HG02759 (cell line): ENCODE measurements around the gene DLK1.

ENCODE experiments used
- ATAC-seq: cut with Tn5 transposase; IDR thresholded peaks from one replicate; pipeline ENCODE4 v1.9.1; 2021; ENCODE audit warnings: mild to moderate bottlenecking, moderate library complexity; ENCODE audit not compliant: unreplicated experiment

Gene DLK1

DNA sequence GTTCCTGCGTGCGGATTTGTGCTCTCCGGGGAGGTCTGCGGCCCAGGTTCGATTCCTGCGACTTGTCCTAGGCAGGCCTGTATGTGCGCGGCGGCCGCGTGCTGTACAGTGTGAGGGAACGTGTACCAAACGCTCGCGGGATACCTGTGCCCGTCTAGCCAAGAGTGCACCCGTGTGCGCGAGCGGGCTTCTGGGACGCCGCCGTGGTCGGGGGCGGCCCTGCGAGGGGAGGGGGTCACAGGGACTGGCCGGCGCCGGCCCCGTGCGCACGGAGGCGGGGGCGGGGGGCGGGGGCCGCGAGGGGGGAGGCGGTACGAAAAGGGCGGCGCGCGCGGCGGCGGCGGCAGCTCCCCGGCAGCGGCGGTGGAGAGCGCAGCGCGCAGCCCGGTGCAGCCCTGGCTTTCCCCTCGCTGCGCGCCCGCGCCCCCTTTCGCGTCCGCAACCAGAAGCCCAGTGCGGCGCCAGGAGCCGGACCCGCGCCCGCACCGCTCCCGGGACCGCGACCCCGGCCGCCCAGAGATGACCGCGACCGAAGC lies at the start of gene DLK1:
DLK1 (plus strand) TSS at position 343 of the 536 bp plus-strand sequence; CDS start at position 520, 177 bp downstream.
- ATAC-seq = no peak

- ATAC-seq = no peak
These were observed 49.5 kb upstream of the DLK1 start for GRCh38 chr14:100677152-100677551.

GRCh38 chr14:100677554-100678468 lies 48.9 kb upstream of the DLK1 start:
- ATAC-seq = no peak

- ATAC-seq = no peak
These were observed 48.2 kb upstream of the DLK1 start for GRCh38 chr14:100678469-100678828.

DNA sequence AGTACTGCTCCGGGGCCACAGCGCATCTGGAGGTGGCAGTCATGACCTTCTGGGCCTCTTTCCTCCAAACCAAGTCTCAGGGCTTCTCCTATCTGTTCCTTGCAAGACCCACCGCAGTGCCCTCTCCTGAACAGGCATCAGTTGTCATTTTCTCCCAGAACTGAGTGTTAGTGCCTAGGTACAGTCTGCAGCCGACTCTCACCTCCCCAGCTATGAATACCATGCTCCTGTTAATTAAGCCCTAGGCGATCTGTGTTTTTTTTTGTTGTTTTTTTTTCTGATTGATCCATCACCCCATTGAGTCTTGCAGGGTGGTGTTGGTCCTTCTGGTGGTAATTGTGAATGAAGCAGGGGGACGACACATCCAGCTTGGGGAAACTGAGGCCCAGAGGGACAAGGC lies 47.5 kb upstream of the DLK1 start:
- ATAC-seq = no peak

- ATAC-seq = no peak
These were observed 46.8 kb upstream of the DLK1 start for GRCh38 chr14:100679707-100680438.

- ATAC-seq = no peak
These were observed 46.1 kb upstream of the DLK1 start for GRCh38 chr14:100680439-100681051.

DNA sequence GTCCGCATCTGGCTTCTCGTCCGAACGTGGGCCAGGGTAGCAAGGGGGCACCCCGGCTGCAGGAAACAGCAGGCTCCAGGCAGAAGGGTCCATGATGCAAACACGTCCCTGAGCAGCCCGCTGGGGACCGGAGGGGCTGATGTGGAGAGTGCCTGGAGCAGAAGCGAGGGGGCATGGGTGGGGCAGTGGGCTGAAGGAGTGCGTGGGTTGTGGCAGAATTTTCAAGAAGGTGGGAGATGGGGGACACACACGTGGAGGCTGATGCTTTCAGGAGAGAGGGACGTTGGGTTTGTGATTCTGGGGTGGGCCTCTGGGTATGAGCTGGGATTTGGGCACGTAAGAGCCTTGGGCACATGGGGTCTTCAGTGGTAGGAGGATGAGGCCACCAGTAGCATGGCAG lies 45.6 kb upstream of the DLK1 start:
- ATAC-seq = no peak

DNA sequence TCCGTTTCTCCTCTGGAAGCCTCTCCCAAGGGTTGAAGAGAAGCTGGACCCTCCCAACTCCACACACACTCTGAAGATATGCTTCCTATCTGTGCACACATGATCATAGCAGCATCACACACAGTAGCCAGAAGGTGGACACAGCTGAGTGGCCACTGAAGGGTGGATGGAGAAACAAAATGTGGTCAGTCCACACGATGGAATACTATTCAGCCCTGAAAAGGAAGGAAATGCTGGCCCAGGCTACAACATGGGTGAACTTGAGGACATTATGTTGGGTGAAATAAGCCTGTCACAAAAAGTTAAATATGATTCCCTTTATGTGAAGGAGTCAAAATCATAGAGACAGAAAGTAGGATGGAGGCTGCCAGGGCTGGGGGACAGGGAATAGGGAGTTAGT lies 43.9 kb upstream of the DLK1 start:
- no peak for ATAC-seq

- no peak for ATAC-seq
These were observed 43.1 kb upstream of the DLK1 start for GRCh38 chr14:100683578-100683977.

DNA sequence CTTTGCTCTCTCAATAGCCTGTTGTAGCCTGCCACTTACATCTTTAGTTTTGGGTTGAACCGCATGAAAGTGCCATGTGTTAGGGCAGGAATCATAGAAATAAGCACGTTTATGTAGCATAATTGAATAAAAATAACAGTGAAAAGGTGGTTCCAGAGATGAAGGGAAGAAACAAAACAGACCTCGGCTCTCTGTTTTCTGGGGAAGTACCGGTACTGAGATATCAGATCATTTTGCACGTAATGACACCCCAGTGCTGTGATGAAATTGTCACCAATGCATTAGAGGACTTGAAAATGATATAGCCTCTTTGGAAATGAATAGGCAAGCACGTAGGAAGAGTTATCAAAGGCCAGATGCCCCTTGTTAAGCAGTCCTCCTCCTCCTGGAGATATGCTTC lies 42.5 kb upstream of the DLK1 start:
- no peak for ATAC-seq

- ATAC-seq = no peak
These were observed 41.7 kb upstream of the DLK1 start for GRCh38 chr14:100684961-100685360.

DNA sequence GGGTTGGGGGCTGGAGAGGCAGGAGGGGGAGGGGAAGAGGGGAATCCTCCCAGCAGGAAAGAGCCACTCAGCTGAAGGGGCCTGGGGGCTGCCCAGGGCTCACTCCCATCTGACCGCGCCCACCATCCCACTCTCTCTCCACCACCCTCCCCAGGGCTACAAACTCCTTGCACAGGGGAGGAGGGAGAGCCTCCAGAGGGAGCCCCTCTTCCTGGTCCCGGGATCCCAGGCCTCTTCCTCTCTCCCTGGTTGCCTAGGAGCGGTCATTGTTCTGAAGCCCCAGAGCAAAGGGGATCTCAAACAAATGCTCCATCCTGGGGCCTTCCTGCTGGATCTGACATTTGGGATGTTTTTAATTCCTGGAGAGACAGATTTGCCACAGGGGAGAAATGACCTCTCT lies 39.8 kb upstream of the DLK1 start:
- no peak for ATAC-seq

DNA sequence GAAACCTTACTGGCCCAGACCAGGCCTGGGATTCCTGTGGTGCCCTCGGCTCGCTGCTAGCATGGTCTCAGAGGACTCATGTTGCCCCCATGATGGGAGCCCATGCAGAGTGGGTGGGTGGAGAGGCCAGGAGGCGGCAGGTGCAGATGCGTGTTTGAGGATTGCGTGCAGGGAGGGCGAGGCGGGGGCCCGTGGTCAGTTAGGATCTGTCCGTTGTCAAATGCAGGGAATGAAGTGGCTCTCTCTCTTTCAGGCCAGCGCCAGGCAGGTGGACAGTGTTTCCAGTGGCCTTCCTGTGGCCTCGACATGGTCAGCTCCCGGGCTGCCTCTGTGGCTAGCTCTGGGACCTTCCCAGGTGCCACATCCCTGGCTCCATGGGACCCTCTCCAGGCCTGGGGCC lies 39.3 kb upstream of the DLK1 start:
- ATAC-seq = no peak

- no peak for ATAC-seq
These were observed 38.6 kb upstream of the DLK1 start for GRCh38 chr14:100688051-100688450.

DNA sequence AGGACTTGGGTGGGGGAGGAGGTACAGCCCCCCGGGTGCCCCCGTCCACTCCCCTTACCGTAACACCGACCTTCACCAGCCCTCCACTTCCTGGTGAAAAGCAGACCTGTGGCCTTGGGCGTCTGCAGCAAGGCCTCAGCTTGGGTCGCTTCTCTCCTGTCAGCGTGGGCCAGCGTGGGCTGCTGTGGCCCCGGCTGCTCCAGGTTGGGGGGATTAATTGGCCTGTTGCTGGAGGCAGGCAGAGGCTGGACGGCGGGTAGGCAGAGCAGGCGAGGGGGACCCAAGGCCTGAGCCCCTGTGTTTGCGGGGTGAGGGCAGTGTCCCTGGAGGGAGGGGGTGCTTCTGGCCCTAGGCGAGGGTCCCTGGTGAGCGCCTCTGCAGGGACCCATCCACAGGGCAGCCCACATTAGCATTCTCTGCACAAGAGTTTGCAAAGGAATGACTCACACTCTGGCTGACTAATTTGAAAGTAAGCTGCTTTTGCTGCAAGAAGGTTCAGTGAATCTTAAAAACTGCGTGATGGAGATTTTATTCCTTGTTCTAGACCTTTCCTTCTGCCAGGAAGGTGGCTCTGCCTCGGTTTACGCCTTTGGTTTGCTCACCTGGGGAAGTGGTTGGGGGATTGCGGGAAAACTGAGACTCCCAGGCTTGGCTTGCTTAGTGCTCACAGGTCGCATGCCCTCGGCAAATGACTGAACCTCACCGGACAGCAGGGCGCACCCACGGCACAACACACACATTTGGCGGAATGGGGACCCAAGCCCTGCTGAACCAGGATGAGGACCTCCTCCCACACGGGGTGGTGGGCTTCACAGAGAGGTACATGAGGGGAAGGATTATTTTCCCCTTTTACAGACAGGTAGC lies 37.9 kb upstream of the DLK1 start:
- ATAC-seq = no peak

- ATAC-seq = no peak
These were observed 36.0 kb upstream of the DLK1 start for GRCh38 chr14:100690672-100691071.

DNA sequence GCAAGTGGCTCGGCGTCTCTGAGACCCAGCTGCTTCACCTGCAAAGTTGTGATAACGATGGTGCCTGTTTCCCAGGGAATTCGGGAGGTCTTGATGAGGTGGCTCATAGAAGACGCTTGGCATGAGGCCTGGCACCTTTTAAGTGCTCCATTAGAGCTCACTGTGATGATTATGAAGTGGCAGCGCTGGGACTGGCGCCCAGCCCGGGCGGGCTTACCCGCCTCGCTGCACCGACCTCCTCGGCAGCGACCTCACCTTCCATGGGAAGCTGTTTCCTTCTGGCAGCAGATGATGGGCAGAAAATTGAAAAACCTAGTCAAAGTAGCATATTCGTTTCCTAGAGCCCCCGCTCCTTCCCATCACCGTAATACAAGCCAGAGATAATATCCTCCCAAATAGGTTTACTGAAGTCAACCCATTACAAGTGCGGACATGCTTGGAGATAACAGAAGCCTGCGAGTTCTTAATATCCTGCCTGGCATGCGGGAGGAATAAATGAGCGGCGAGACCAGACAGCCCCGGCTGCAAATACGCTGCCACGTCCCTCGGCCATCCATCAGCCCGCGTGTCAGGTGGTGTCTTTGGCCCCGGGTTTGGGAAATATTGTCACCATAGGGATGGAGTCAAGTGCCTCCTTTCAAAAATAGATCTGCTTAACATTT lies 35.2 kb upstream of the DLK1 start:
- no peak for ATAC-seq

DNA sequence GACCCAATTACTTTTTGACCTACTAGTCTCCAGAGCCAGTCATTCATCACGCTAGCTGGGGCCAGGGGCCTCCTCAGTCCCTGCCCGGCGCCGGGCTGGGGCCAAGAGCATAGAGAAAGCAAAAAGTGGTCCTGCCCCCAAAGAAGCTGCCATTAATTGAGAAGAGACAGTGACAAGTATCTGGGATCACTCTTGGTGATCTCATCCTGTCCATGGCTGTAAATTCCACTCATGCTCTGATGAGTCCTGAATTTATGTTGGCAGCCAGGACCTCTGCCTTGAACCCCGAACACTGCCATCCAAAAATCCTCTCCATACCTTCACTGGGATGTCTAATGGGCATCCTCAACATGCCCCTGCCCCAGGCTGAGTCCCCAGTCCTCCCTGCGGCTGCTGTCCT lies 34.4 kb upstream of the DLK1 start:
- no peak for ATAC-seq
